ENCODE results near the gene KCNK13.
"Not testable (repeated sequence)": the region's sequence is repeated elsewhere in the genome, so short reads cannot be mapped to it uniquely, and the experiment has no call there.

Gene KCNK13

DNA sequence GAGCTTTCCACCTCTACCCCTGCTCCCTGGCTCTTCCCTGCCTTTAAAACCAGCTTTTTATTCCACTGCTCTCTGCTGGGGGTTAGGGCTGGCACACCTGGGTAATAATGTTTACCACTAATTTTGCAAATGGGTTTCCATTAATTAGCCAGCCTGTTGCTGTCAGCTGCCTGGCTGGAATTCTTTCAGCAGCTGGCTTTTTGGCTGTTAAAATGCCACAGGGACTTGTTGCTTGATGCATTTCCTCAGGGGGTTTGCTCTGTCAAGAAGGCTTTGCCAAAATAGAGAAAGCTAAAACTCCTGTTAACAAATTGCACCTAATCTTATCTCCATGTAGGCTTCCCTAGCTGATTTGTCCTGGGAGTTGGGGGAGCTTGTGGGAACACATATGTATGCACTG is 142.7 kb downstream of the KCNK13 start:
- DNase-seq (ENCODE audit: extremely low spot score), result no peak
- ChIA-PET POLR2A (no interaction called here), CTCF (no interaction called here)
- no peak for TF ChIP-seq CTBP1 (IDR thresholded peaks at IDR 0.05; ENCODE audit: borderline replicate concordance)
- no peak for TF ChIP-seq NFRKB (IDR thresholded peaks at IDR 0.05)
- TF ChIP-seq FOXM1 (IDR thresholded peaks at IDR 0.05; ENCODE audit: borderline replicate concordance), result no peak
- no peak for TF ChIP-seq FOXA1 (IDR thresholded peaks at IDR 0.05)
- TF ChIP-seq ELF4 (IDR thresholded peaks at IDR 0.05), result no peak
- TF ChIP-seq LEF1 (IDR thresholded peaks at IDR 0.05; ENCODE audit: borderline replicate concordance), result no peak
- no peak for TF ChIP-seq ARNT (IDR thresholded peaks at IDR 0.05)
- no peak for TF ChIP-seq L3MBTL2 (conservative IDR thresholded peaks at IDR 0.05)
- TF ChIP-seq HDGF (IDR thresholded peaks at IDR 0.05; ENCODE audit: borderline replicate concordance), result no peak
- TF ChIP-seq ZNF384 (IDR thresholded peaks at IDR 0.05), result no peak
- TF ChIP-seq SUZ12 (IDR thresholded peaks at IDR 0.05), result no peak
- no peak for TF ChIP-seq BHLHE40 (IDR thresholded peaks at IDR 0.05; ENCODE audit: borderline replicate concordance)
- no peak for TF ChIP-seq SP1 (IDR thresholded peaks at IDR 0.05)
- no peak for TF ChIP-seq TARDBP (IDR thresholded peaks at IDR 0.05)
- TF ChIP-seq FOXK2 (IDR thresholded peaks at IDR 0.05), result no peak

DNA sequence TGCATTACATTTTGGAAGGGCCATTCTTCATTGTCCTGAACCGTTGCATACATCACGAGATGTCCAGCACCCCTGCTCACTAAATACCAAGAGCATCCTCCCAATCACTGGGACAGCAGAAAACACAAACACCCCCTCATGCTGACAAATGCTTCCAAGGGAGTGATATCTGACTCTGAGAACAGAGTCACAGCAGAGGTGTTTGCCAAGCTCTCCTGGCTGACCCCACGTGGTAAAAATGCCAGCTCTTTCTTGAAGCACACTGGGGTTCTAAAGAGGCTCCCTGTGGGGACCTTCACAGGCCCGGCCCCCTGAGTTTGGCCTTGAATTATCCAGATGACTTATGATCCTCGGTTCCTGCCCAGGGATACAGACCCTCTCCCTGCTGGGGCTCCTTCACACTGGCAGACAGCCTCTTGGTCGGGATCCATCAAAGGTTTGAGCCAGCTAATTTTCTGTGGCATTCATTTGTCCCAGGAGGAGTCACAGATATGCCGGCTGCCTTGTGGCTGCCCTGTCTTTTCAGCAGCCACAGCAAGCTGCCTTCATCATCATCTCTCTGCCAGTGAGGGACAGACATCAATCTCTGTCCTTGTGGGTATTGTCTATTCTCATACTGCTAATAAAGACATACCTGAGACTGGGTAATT is 151.4 kb downstream of the KCNK13 start:
- ChIA-PET CTCF (no interaction called here), POLR2A (interaction anchor here (0.8 kb wide), 1 partner anchor 10 kb away, joined by 3 read pairs; no protein-coding TSS in a partner anchor)
- no peak for DNase-seq (ENCODE audit: extremely low spot score)
- TF ChIP-seq BHLHE40 (IDR thresholded peaks at IDR 0.05; ENCODE audit: borderline replicate concordance), result no peak

GRCh38 chr14:90228478-90228877 is 166.7 kb downstream of the KCNK13 start:
- POLR2A ChIA-PET, result no interaction called here
- no peak for DNase-seq (ENCODE audit: extremely low spot score)
- CTCF ChIA-PET, result no interaction called here
- TF ChIP-seq SUZ12 (IDR thresholded peaks at IDR 0.05) (no peak), BHLHE40 (IDR thresholded peaks at IDR 0.05; ENCODE audit: borderline replicate concordance) (no peak), FOXK2 (IDR thresholded peaks at IDR 0.05) (no peak), TARDBP (IDR thresholded peaks at IDR 0.05) (no peak), NFRKB (IDR thresholded peaks at IDR 0.05) (no peak)

DNA sequence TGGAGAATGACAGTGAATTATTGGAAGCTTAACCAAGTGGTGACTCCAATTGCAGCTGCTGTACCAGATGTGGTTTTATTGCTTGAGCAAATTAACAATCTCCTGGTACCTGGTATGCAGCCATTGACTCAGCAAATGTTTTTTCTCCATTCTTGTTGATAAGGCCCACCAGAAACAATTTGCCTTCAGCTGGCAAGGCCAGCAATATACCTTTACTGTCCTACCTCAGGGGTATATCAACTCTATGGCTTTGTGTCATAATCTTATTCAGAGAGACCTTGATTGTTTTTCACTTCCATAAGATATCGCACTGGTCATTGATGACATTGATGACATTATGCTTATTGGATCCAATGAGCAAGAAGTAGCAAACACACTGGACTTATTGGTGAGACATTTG is 168.1 kb downstream of the KCNK13 start:
- POLR2A ChIA-PET; CTCF ChIA-PET; DNase-seq (ENCODE audit: extremely low spot score): not testable (repeated sequence)

Measured in HEK293T (cell line).